HG02798 (cell line): Measurements from ENCODE around the gene ASF1B.
A peak's percentile ranks its signal among the peaks of the same experiment; 100 is the strongest.
"Not testable (repeated sequence)": the region's sequence is repeated elsewhere in the genome, so short reads cannot be mapped to it uniquely, and the experiment has no call there.

Experiments
- ATAC-seq: cut with Tn5 transposase; IDR thresholded peaks from one replicate; pipeline ENCODE4 v1.9.1; 2021; ENCODE audit warnings: mild to moderate bottlenecking; ENCODE audit not compliant: unreplicated experiment, poor library complexity

Gene ASF1B

DNA sequence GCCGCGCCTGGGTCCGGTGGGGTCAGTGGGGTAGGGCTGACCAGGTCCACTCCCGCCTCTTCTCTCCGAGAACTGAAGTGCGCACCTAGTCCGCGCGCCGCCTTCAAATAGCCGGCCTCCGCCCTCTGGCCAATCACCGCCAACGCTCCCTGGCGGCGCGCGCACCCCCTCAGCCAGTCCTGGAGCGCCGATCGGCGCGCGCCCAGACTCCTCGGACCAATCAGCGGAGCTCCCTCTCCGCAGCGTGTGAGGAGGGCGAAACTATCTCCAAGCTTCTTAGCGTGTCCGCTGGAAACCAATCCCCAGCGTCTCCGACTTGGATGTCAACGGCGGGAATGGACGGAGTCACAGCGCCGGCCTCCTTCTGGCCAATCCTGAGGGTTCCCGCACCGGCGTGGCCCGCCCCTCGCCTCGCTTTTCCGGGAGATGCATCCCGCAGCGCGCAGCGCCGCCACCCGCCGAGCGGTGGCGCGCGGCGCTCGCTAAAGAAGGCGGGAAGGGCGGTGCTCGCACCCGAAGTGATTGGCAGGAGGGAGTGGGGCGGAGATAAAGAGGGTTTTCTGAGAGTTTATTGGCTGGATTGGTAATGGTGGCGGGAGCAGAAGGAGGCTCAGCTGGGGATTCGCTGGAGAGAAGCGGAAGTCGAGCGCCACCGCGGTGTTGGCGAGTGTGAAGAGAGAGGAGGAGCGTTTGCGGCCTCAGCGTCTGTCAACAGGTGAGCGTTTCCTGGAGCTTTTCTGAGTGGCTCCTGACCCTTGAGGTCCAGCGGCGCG is at the start of gene ASF1B:
ASF1B (minus strand) TSS at position 81 of the 773 bp plus-strand sequence. CDS start 133 bp downstream, outside the sequence.
- ATAC-seq: peak; percentile 88

GRCh38 chr19:14185691-14186090 is 49.3 kb upstream of the ASF1B start:
- ATAC-seq: not testable (repeated sequence)

- ATAC-seq: no peak
Observed at GRCh38 chr19:14185158-14185557, 48.8 kb upstream of the ASF1B start.

- ATAC-seq: no peak
Observed at GRCh38 chr19:14183741-14184350, 47.5 kb upstream of the ASF1B start.

DNA sequence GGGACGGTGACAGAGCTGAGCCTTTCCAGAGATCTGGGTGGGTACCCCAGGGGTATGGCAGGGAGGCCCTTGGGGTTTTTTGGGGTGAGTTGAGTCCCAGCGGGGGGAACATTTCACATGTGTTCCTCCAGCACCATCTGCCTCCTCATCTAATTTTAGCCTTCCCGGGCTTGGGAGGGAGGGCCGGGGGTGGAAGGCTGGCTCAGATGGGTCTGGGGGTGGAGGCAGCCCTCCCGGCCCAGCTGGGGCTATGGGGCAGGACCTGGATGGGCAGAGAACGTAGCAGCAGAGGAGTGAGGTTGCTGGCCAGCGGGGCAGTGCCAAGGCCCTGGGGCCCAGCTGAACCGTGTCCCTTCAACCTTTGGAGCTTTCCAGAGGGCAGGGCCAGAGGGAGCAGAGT is 46.1 kb upstream of the ASF1B start:
- no peak for ATAC-seq

DNA sequence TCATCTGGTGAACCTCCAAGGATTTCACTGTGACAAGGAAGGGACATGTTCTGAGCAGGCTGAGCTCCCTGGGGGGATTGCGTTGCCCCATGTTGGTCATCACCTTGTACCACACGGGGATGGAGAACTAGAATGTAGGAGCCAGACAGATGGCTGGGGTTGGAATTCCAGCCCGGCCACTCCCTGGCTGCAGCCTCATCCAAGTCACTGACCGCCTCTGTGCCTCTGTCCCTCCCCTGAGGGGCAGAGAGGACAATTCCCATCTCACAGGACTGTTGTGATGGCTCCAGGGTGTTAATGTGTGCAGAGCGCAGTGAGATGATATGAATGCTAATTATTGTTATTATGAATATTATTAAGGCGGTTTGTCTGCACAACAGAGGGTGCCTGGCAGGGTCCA is 45.5 kb upstream of the ASF1B start:
- no peak for ATAC-seq

DNA sequence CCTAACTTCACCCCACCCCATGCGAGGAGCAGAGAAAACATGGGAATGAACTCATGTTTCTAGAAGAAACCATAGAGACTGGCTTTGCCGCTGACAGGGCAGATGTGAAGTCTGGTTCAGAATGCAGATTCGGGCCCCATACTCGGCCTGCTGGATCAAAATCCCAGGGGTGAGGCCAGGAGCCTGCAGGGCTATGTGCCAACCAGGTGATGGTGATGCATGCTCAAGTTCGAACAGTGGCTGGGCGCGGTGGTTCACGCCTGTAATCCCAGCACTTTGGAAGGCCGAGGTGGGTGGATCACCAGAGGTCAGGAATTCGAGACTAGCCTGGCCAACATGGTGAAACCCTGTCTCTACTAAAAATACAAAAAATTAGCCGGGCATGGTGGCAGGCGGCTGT is 44.8 kb upstream of the ASF1B start:
- ATAC-seq: not testable (repeated sequence)

DNA sequence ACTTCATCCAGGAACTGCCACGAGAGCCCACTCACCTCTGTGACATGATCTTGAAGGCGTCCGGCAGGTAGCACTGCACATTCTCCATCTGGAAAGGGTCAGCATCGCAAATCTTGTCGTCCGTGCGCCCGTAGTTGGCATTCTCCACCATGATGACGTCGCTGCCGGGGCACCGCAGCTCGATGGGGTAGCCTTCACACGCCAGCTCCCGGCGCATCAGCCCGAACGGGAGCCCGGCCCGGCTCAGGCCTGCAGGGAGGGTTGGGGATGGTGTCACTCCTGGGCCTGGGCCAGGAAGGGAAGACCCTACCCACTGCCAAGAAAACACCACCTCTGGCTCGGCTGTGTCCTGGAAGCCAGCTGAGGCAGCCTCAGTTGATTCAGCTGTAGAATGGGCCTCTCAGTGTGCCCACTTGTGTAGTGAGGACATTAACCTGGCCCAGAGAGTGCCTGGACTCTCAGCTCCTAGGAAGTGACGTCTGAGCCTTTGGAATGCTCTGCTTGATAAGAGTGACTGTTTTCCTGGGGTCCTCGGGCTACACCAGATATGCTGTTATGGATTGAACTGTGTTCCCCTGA is 41.2 kb upstream of the ASF1B start:
- no peak for ATAC-seq

GRCh38 chr19:14175351-14175792 is 39.0 kb upstream of the ASF1B start:
- ATAC-seq: no peak

DNA sequence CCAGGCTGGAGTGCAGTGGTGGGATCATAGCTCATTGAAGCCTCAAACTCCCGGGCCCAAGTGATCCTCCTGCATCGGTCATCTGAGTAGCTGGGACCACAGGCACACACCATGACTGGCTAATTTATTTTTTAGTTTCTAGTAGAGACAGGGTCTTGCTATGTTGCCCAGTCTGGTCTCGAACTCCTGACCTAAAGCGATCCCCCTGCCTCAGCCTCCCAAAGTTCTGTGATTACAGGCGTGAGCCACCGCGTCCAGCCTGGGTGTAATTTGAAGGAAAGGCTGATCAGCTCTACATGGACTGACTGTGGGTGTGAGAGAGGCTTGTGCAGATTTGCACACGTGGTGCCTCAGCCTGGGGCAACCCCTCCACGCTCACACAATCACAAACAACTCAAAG is 38.5 kb upstream of the ASF1B start:
- no peak for ATAC-seq

GRCh38 chr19:14168993-14169392 is 32.6 kb upstream of the ASF1B start:
- ATAC-seq: no peak

DNA sequence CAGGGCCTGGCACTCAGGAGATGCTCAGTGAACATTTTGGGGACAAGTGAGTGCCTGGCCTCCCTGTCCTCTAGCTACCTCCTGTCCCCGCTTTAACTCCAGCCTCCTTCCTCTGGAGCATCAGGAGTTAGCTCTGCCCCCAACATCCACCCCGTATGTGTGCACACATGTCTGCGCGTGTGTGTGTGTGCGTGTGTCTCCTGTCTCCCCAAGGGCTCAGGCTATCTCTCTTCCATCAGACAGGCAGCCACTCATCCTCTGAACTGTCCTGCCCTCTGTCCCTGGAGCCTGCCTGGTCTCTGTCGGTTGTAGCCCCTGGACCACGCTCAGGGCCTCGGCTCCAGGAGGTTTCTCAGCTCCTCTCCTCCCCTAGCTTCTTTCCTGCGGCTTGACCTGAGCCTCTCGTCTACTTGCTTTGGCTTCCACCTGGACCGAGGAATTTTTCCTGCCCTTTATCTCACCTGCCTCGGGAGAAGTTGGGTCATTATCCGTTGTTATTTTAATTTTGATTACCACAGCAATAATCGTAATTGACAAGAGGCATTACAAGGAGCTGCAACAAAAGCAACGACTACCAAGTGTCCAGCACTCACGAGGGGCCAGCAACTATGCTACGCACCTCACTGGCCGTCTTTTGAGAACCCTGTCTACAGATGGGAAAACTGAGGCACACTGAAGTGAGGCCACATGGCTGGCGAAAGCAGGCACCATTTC is 32.0 kb upstream of the ASF1B start:
- no peak for ATAC-seq

GRCh38 chr19:14167576-14168138 is 31.3 kb upstream of the ASF1B start:
- no peak for ATAC-seq

- ATAC-seq: no peak
Observed at GRCh38 chr19:14166999-14167575, 30.7 kb upstream of the ASF1B start.

DNA sequence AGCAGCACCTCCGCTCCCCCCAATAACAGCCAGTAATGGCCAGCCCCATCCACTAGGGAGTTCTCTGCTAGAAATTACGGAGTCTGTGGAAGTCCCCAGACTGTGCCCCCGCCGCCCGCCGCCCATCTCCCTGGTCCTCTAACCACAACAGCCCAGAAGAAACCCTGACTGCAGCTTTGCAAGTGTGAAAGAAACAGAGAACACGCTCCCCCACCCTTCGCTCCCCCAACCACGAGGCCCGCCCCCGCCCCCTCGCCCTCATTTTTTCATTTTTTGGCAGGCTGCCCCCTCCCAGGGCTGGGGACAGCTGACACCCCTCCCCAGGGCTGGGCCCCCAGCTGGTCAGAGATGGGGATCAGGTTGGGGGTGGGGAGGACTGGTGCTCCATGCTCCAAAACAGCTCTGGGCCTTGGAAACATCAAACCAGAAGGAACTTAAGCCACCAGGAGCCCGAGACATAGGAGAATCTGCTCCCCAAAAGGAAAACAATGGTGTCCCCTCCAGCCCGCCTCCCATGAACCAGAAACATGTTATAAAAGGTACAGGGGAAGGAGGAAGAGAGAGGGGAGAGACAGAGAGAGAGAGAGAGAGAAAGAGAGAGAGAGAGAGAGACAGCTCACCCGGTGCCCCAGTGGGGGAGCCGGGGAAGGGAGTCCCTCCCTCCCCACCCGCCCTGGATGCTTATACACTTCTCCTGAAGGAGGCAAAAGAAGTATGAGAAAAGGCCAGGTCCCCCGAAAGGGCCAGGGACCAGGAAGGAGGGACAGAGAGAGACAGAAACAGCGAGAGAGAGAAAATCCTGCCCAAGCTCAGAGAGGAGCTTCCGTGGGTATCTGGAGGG is 29.8 kb upstream of the ASF1B start:
- ATAC-seq: no peak

GRCh38 chr19:14164724-14165493 is 28.5 kb upstream of the ASF1B start:
- no peak for ATAC-seq

DNA sequence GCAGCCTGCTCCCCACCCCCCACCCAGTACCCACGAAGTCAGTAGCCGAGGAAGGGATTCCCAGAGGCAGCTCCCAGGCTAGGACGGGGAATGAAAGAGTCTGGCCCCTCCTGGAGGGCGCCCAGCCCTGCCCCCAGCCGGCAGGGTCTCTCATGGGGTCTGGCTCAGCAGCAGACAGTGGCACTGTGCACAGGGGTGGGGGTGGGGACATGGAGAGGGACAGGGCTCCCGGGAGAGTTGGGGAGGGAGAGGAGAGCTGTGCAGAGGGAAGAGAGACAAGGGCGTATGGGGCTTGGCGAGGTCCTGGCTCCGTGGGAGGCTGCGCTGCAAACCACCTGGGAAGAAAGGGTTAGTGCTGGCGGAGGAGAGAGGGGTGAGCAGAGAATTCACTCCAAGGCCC is 27.7 kb upstream of the ASF1B start:
- no peak for ATAC-seq

- ATAC-seq: no peak
Observed at GRCh38 chr19:14162871-14163297, 26.5 kb upstream of the ASF1B start.

DNA sequence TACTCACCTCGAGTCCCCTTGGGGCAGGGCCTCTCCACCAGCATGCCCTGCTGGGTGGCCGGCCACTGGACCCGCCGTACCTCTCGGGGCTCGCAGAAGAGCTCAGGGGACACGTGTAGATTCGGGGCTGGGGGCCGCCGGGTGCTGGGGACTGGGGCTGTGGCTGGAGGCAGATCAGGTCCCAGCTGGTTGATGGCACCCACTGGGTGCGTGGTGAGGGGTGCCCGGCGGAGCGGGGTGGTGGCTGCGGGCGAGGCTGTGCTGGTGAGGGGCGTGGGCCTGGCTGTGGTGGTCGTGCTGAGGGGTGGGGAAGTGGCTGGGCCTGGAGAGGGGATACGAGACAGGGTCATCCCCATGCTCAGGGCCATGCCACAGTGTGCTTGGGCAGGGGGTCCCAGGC is 24.9 kb upstream of the ASF1B start:
- ATAC-seq: no peak
